Measurements from ENCODE around the gene ACTR8. TPM values are rescaled to one million over a fixed set of nuclear protein-coding genes. Genes with fewer than 3 reads are reported as not detected.

ACTR8 gene
- total and polyA plus RNA-seq, 2 of the 4 experiments (the other 2 are of a cell fraction): 20.3 to 31.4 TPM

- no peak overlapping the region for H3K9ac ChIP-seq (ENCODE audit: low read depth, low read length)
- no peak for TF ChIP-seq RFX5 (IDR thresholded peaks at IDR 0.05; ENCODE audit: low read depth, low read length)
- no peak for TF ChIP-seq NFE2L2 (IDR thresholded peaks at IDR 0.05; ENCODE audit: low read depth, low read length)
- BruUV-seq (replicated peaks): no TSS peak
- no peak overlapping the region for H2AFZ ChIP-seq (replicated peaks; ENCODE audit: low read length, poor library complexity)
- no peak overlapping the region for H4K8ac ChIP-seq (ENCODE audit: low read depth in 2 of 2, low read length in 2 of 2)
- H4K91ac ChIP-seq (ENCODE audit: insufficient read depth, low read depth, low read length): no peak overlapping the region
- H3K27ac ChIP-seq (ENCODE audit: insufficient read depth, low read length): no peak overlapping the region
- no peak for ATAC-seq (ENCODE audit: low read depth)
- no peak overlapping the region for H2BK15ac ChIP-seq (ENCODE audit: low read depth, low read length)
- no peaks in the 10 kb centered on the region for H3K4me1 ChIP-seq (ENCODE audit: control insufficient read depth, insufficient read depth, low read length)
- H2AK9ac ChIP-seq (replicated peaks; ENCODE audit: low read depth, low read length, poor library complexity): no peak overlapping the region
- no peaks in the 10 kb centered on the region for H3K36me3 ChIP-seq (ENCODE audit: control insufficient read depth, insufficient read depth, low read length)
- H3K9me1 ChIP-seq (ENCODE audit: insufficient read depth, low read length): no peaks in the 10 kb centered on the region
- ChIA-PET CTCF (no interaction called here), POLR2A (ENCODE audit: unreplicated experiment) (no interaction called here)
- H2AK5ac ChIP-seq (ENCODE audit: low read depth, low read length): no peak overlapping the region
- H2BK5ac ChIP-seq (ENCODE audit: low read depth, low read length, poor library complexity, severe bottlenecking): no peak overlapping the region
- H2BK120ac ChIP-seq (ENCODE audit: low read depth, low read length): no peak overlapping the region
- no CpG with 5 or more reads among the region's 10 CpGs for WGBS, 2 experiments (ENCODE audit: extremely low coverage in 2 of 2, insufficient read length in 1 of 2)
- dilution Hi-C loops (cut with HindIII; ENCODE audit: low sequenced_read_pairs, unreplicated experiment) (no loop called here), in situ Hi-C loops (cut with MboI; ENCODE audit: low sequenced_read_pairs) (no loop called here), intact Hi-C loops (cut with micrococcal nuclease) (no loop called here)
- no peak overlapping the region for H3K4me2 ChIP-seq (ENCODE audit: low read depth, low read length)
- DNase-seq: no peak
- no peak overlapping the region for H3K23ac ChIP-seq (ENCODE audit: low read depth, low read length)
- H3K56ac ChIP-seq (ENCODE audit: extremely low read depth, insufficient read depth, low read length): no peak overlapping the region
- H2BK20ac ChIP-seq (ENCODE audit: low read depth, low read length): no peak overlapping the region
- no peak overlapping the region for H3K14ac ChIP-seq (replicated peaks; ENCODE audit: low read depth, low read length)
- no peak overlapping the region for H4K5ac ChIP-seq (ENCODE audit: low read depth, low read length)
- H4K20me1 ChIP-seq (ENCODE audit: insufficient read depth, low read length): no peaks in the 10 kb centered on the region
- H3K4ac ChIP-seq (ENCODE audit: low read depth, low read length): no peak overlapping the region
- no peak overlapping the region for H3K4me3 ChIP-seq (ENCODE audit: insufficient read depth, low read depth, low read length)
- H3K27me3 ChIP-seq (ENCODE audit: control insufficient read depth, insufficient read depth, low read length): no peaks in the 10 kb centered on the region; the same call in 1 of the 2 replicates
- no peaks in the 10 kb centered on the region for H3K79me1 ChIP-seq (ENCODE audit: low read depth in 1 of 2, low read length in 2 of 2)
- H3K9me3 ChIP-seq (ENCODE audit: control insufficient read depth, insufficient read depth, low read length): no peaks in the 10 kb centered on the region
- H3K18ac ChIP-seq (ENCODE audit: low read depth, low read length): no peak overlapping the region
Observed at GRCh38 chr3:53823956-53824657, 57.8 kb downstream of the ACTR8 start.
